ENCODE measurements around the gene EML1.

DNA sequence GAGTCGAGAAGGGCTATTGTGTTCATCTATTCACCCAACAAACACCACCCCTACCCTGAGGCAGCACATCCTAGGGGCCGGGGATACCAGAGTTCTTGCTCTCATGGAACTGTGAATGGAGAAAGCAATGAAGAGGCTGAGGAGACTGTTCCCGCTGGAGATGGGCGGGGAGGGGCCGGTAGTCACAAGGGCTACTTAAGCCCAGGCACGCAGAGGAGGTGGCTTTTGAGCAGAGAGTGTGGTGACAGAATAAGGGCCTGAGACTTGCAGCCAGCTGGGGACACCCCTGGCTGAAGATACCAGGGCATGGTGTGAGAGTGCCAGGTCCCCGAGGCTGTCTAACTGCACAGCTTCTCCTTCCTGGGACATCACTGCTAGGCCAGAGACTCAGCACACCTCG, 157.9 kb downstream of the EML1 start:
- TF ChIP-seq, protein P1, sequence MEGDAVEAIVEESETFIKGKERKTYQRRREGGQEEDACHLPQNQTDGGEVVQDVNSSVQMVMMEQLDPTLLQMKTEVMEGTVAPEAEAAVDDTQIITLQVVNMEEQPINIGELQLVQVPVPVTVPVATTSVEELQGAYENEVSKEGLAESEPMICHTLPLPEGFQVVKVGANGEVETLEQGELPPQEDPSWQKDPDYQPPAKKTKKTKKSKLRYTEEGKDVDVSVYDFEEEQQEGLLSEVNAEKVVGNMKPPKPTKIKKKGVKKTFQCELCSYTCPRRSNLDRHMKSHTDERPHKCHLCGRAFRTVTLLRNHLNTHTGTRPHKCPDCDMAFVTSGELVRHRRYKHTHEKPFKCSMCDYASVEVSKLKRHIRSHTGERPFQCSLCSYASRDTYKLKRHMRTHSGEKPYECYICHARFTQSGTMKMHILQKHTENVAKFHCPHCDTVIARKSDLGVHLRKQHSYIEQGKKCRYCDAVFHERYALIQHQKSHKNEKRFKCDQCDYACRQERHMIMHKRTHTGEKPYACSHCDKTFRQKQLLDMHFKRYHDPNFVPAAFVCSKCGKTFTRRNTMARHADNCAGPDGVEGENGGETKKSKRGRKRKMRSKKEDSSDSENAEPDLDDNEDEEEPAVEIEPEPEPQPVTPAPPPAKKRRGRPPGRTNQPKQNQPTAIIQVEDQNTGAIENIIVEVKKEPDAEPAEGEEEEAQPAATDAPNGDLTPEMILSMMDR (IDR thresholded peaks at IDR 0.05): no peak
- TF ChIP-seq POLR2A (IDR thresholded peaks at IDR 0.05): no peak

All from body of pancreas (tissue), 4 donors.